ENCODE measurements around the gene OR56B4. TPM values are rescaled to one million over a fixed set of nuclear protein-coding genes. Genes with fewer than 3 reads are reported as not detected.

OR56B4 gene
- total and polyA plus RNA-seq, 3 experiments from 2014 or later: not detected

GRCh38 chr11:6152126-6152525 is 44.6 kb downstream of the OR56B4 start:
- DNase-seq: no peak
- Mint-ChIP-seq H3K4me1 (no peaks in the 10 kb centered on the region), H3K9me3 (peaks cover 2 to 7% (median 4%) of the 10 kb centered on the region in 5 donors), H3K27me3 (peaks cover 7 to 14% of the 10 kb centered on the region in 2 donors), H3K27ac (no peak overlapping the region), H3K4me3 (no peak overlapping the region), H3K36me3 (no peaks in the 10 kb centered on the region)
- no peaks in the 10 kb centered on the region for H3K36me3 ChIP-seq (ENCODE audit: insufficient read depth, low read length)
- H3K4me1 ChIP-seq (ENCODE audit: insufficient read depth, low read length): no peaks in the 10 kb centered on the region
- ChIA-PET POLR2A (no interaction called here), CTCF (no interaction called here)
- no peaks in the 10 kb centered on the region for H3K27me3 ChIP-seq (ENCODE audit: insufficient read depth, low read length, poor library complexity, severe bottlenecking)
- no peaks in the 10 kb centered on the region for H3K9me3 ChIP-seq (ENCODE audit: low read length)
- no peak overlapping the region for H3K27ac ChIP-seq (ENCODE audit: low read depth, low read length)
- no peak overlapping the region for H3K4me3 ChIP-seq (ENCODE audit: low read length)

GRCh38 chr11:6156628-6157359 is 49.3 kb downstream of the OR56B4 start:
- H3K27me3 Mint-ChIP-seq: peaks cover 6 to 26% of the 10 kb centered on the region in 2 donors
- H3K4me3 ChIP-seq (ENCODE audit: low read length): no peak overlapping the region
- H3K36me3 ChIP-seq (ENCODE audit: insufficient read depth, low read length): no peaks in the 10 kb centered on the region
- H3K9me3 ChIP-seq (ENCODE audit: low read length): no peaks in the 10 kb centered on the region
- no peak for DNase-seq
- ChIA-PET POLR2A (no interaction called here), CTCF (no interaction called here)
- H3K27me3 ChIP-seq (ENCODE audit: insufficient read depth, low read length, poor library complexity, severe bottlenecking): no peaks in the 10 kb centered on the region
- H3K27ac Mint-ChIP-seq: peak overlapping the region in 1 of 8 donors; percentile 43
- no peak overlapping the region for H3K27ac ChIP-seq (ENCODE audit: low read depth, low read length)
- H3K36me3 Mint-ChIP-seq: no peaks in the 10 kb centered on the region
- H3K4me1 Mint-ChIP-seq: no peaks in the 10 kb centered on the region
- H3K4me1 ChIP-seq (ENCODE audit: insufficient read depth, low read length): no peaks in the 10 kb centered on the region
- no peak overlapping the region for H3K4me3 Mint-ChIP-seq
- H3K9me3 Mint-ChIP-seq: peaks cover 0 to 2% (median 0%) of the 10 kb centered on the region in 5 donors

Other genes starting within 250 kb of the OR56B4 start
- gene OR52E8, start 250.0 kb upstream of the OR56B4 start, total RNA-seq: not detected
- gene OR52E8, start 250.0 kb upstream of the OR56B4 start, polyA plus RNA-seq: not detected
- gene OR52E4, start 227.1 kb upstream of the OR56B4 start, total RNA-seq: not detected
- gene OR52E4, start 227.1 kb upstream of the OR56B4 start, polyA plus RNA-seq: not detected
- not detected for gene OR52E5, start 214.5 kb upstream of the OR56B4 start, total RNA-seq
- gene OR52E5, start 214.5 kb upstream of the OR56B4 start, polyA plus RNA-seq: not detected
- gene OR56A3, start 165.4 kb upstream of the OR56B4 start, total RNA-seq: not detected
- gene OR56A3, start 165.4 kb upstream of the OR56B4 start, polyA plus RNA-seq: not detected
- gene OR56A5, start 139.2 kb upstream of the OR56B4 start, total RNA-seq: not detected
- not detected for gene OR56A5, start 139.2 kb upstream of the OR56B4 start, polyA plus RNA-seq
- gene OR52L1, start 120.7 kb upstream of the OR56B4 start, total RNA-seq: not detected
- not detected for gene OR52L1, start 120.7 kb upstream of the OR56B4 start, polyA plus RNA-seq
- gene OR56A4, start 100.7 kb upstream of the OR56B4 start, total RNA-seq: not detected
- not detected for gene OR56A4, start 100.7 kb upstream of the OR56B4 start, polyA plus RNA-seq
- gene OR56A1, start 76.9 kb upstream of the OR56B4 start, total RNA-seq: not detected
- gene OR56A1, start 76.9 kb upstream of the OR56B4 start, polyA plus RNA-seq: not detected
- gene OR52B2, start 62.6 kb downstream of the OR56B4 start, total RNA-seq: not detected
- not detected for gene OR52B2, start 62.6 kb downstream of the OR56B4 start, polyA plus RNA-seq
- not detected for gene OR52W1, start 91.5 kb downstream of the OR56B4 start, total RNA-seq
- not detected for gene OR52W1, start 91.5 kb downstream of the OR56B4 start, polyA plus RNA-seq
- gene C11orf42, start 97.9 kb downstream of the OR56B4 start, total RNA-seq: not detected
- not detected for gene C11orf42, start 97.9 kb downstream of the OR56B4 start, polyA plus RNA-seq
- gene FHIP1B, start 127.0 kb downstream of the OR56B4 start, total RNA-seq: 10 to 100 TPM; 20.2 to 20.6 TPM
- 16.4 TPM for gene FHIP1B, start 127.0 kb downstream of the OR56B4 start, polyA plus RNA-seq
- under 1 TPM in 1 of 2 experiments, not detected in 1; 0.15 TPM for gene CNGA4, start 131.4 kb downstream of the OR56B4 start, total RNA-seq
- gene CNGA4, start 131.4 kb downstream of the OR56B4 start, polyA plus RNA-seq: not detected
- gene CCKBR, start 152.2 kb downstream of the OR56B4 start, total RNA-seq: not detected
- not detected for gene CCKBR, start 152.2 kb downstream of the OR56B4 start, polyA plus RNA-seq
- gene CAVIN3, start 212.8 kb downstream of the OR56B4 start, total RNA-seq: 10 to 100 TPM; 72.5 to 75.5 TPM
- gene CAVIN3, start 212.8 kb downstream of the OR56B4 start, polyA plus RNA-seq: not detected